GM18519 (cell line): ENCODE results near the gene MPP2.

Source experiments
- ATAC-seq: cut with Tn5 transposase; IDR thresholded peaks from one replicate; pipeline ENCODE4 v1.9.1; 2021; ENCODE audit warnings: mild to moderate bottlenecking, moderate library complexity; ENCODE audit not compliant: unreplicated experiment, low FRiP score

MPP2 gene

GRCh38 chr17:43826206-43826605 lies 81.1 kb downstream of the MPP2 start:
- ATAC-seq = no peak

DNA sequence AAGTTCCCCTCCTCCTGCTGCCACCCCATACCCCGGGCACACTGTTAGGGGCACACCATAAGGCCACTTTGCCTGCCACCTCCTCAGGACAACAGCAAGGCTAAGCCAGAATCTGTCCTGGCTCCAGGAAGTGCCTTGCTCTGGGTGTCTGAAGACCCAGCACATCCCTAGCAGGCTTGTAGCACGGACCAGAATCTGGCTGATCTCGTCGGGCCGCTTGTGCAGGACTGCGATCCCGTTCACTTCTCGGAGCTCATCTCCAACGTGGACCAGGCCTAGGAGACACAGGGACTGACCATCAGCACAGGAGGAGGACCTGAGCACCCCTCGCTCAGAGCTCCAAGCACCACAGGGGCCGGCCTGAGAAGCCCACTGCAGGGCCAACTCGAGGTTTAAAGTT lies 81.8 kb downstream of the MPP2 start:
- ATAC-seq = no peak
